Measurements from ENCODE around the gene PHF20. TPM values are rescaled to one million over a fixed set of nuclear protein-coding genes. Genes with fewer than 3 reads are reported as not detected.
"Not testable (repeated sequence)": the region's sequence is repeated elsewhere in the genome, so short reads cannot be mapped to it uniquely, and the experiment has no call there.

The PHF20 gene
- total and polyA plus RNA-seq, 2 donors (not counting 3 experiments of a cell fraction or from before 2014, with no cell fraction given) = 25.0 to 45.8 TPM

DNA sequence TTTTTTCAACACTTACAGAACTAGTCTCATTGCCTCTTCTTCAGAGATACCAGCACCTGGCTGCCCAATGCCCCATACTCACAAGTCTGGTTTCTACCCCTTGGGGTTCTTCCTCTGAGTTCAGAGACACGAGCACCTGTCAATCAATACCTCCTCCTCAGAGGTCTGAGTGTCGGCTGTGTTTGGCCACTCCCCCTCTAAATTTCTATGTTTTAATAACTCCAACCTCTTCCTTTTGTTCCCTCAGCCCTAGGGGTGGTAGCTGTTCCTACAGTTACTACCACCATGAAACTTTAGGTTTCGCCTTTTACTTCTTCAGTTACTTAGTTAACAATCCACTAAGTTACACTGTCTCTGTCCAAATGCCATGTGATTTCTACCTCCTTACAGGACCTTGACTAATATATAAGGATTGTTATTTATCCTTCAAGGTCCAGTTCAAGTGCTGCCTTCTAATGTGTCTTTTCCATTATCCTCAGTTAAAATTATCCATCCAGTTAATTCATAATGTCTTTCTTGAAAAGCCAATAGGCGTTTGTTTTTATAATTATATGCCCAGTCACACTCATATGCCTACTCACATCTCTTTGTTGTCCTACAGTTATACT lies 14.6 kb upstream of the PHF20 start:
- Histone ChIP-seq H3K79me2 (ENCODE audit: control insufficient read depth, insufficient read depth, low read length) (no peaks in the 10 kb centered on the region), H3K4me3 (replicated peaks in 1 of 3; ENCODE audit: insufficient read depth in 1 of 3, low read depth in 1 of 3, low read length in 3 of 3) (no peak overlapping the region), H2AFZ (ENCODE audit: low read depth, low read length) (no peak overlapping the region), H3K9me3 (replicated peaks; ENCODE audit: control insufficient read depth, insufficient read depth, low read length) (no peaks in the 10 kb centered on the region), H3K4me2 (ENCODE audit: insufficient read depth, low read length) (no peak overlapping the region), H3K9ac (replicated peaks; ENCODE audit: extremely low read depth, insufficient read depth, low read length) (no peak overlapping the region), H3K4me1 (ENCODE audit: control insufficient read depth, extremely low read depth, insufficient read depth, low read length) (no peaks in the 10 kb centered on the region), H4K20me1 (replicated peaks; ENCODE audit: control insufficient read depth, extremely low read depth, insufficient read depth, low read length) (no peaks in the 10 kb centered on the region), H3K27me3 (ENCODE audit: control insufficient read depth in 2 of 2, insufficient read depth in 2 of 2, low read length in 2 of 2) (no peaks in the 10 kb centered on the region), H3K9me1 (replicated peaks; ENCODE audit: control insufficient read depth, extremely low read depth, insufficient read depth, low read length) (no peaks in the 10 kb centered on the region), H3K36me3 (ENCODE audit: control insufficient read depth in 2 of 2, extremely low read depth in 1 of 2, insufficient read depth in 2 of 2, low read length in 2 of 2) (no peaks in the 10 kb centered on the region), H3K27ac (ENCODE audit: insufficient read depth, low read depth, low read length) (no peak overlapping the region)
- CTCF ChIA-PET = no interaction called here
- dilution Hi-C loops (cut with MboI; ENCODE audit: extremely low pct_ligation_motif_present, low sequenced_read_pairs) = no loop called here
- FAIRE-seq (no peak), DNase-seq (ENCODE audit: low read depth, low spot score) (no peak)
- POLR2A ChIA-PET = no interaction called here
- intact Hi-C loops (cut with micrococcal nuclease) = no loop called here
- TF ChIP-seq FOS (IDR thresholded peaks at IDR 0.05; ENCODE audit: borderline replicate concordance, insufficient read depth, low read length) (no peak), MAX (IDR thresholded peaks at IDR 0.05; ENCODE audit: insufficient read depth, insufficient read length) (no peak), EZH2 (IDR thresholded peaks at IDR 0.05; ENCODE audit: borderline replicate concordance, low read depth, low read length, severe bottlenecking) (no peak), GATA2 (IDR thresholded peaks at IDR 0.05; ENCODE audit: insufficient read depth, insufficient read length, low read depth, low read length) (no peak), MYC (IDR thresholded peaks at IDR 0.05; ENCODE audit: low read depth, low read length) (no peak)
- BruUV-seq (replicated peaks) = no TSS peak

- H2AFZ ChIP-seq (ENCODE audit: low read depth, low read length); H3K9ac ChIP-seq (replicated peaks; ENCODE audit: extremely low read depth, insufficient read depth, low read length); intact Hi-C loops (cut with micrococcal nuclease); dilution Hi-C loops (cut with MboI; ENCODE audit: extremely low pct_ligation_motif_present, low sequenced_read_pairs); H3K4me2 ChIP-seq (ENCODE audit: insufficient read depth, low read length); H3K27me3 ChIP-seq (ENCODE audit: control insufficient read depth in 2 of 2, insufficient read depth in 2 of 2, low read length in 2 of 2); H4K20me1 ChIP-seq (replicated peaks; ENCODE audit: control insufficient read depth, extremely low read depth, insufficient read depth, low read length); BruUV-seq (replicated peaks); H3K9me3 ChIP-seq (replicated peaks; ENCODE audit: control insufficient read depth, insufficient read depth, low read length); CTCF ChIA-PET; DNase-seq (ENCODE audit: low read depth, low spot score); H3K9me1 ChIP-seq (replicated peaks; ENCODE audit: control insufficient read depth, extremely low read depth, insufficient read depth, low read length); H3K79me2 ChIP-seq (ENCODE audit: control insufficient read depth, insufficient read depth, low read length); H3K4me3 ChIP-seq (replicated peaks in 1 of 3; ENCODE audit: insufficient read depth in 1 of 3, low read depth in 1 of 3, low read length in 3 of 3); POLR2A ChIA-PET; FAIRE-seq; H3K27ac ChIP-seq (ENCODE audit: insufficient read depth, low read depth, low read length); H3K36me3 ChIP-seq (ENCODE audit: control insufficient read depth in 2 of 2, extremely low read depth in 1 of 2, insufficient read depth in 2 of 2, low read length in 2 of 2); H3K4me1 ChIP-seq (ENCODE audit: control insufficient read depth, extremely low read depth, insufficient read depth, low read length): not testable (repeated sequence)
Measured at GRCh38 chr20:35761548-35761947, 10.3 kb upstream of the PHF20 start.
